Measurements from ENCODE around the gene PARM1. TPM values are rescaled to one million over a fixed set of nuclear protein-coding genes. Genes with fewer than 3 reads are reported as not detected.
A peak's percentile ranks its signal among the peaks of the same experiment; 100 is the strongest.

Gene PARM1
- total and polyA plus RNA-seq, 2 donors (not counting 1 experiment from before 2014, with no cell fraction given): 0.30 to 2.0 TPM

DNA sequence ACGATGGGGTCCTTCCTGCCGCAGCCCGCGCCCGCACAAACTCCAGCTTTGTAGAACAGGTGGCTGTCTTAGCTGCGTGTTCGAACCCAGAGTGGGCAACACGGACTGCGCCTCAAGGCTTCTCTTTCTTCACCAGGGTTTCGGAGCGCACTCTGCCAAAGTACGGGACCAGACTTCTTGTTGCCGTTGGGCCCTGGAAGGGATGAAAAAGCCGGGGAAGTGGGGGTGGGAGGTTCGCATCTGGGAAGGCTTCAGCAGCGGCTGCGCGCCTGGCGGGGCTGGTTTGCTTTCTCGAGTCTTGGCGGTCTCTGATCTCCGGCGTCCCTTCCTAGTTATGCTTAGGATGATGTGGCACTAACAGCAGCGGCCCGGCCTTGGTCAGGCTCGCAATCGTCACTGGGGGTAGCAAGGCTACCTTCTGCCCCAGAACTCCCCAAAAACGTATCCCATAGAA lies 673 bp downstream of the PARM1 start:
- no peaks in the 10 kb centered on the region for H4K20me1 ChIP-seq (ENCODE audit: control insufficient read depth, extremely low read depth, insufficient read depth, low read length)
- peak overlapping the region; percentile 47 to 57 (median 51) for H3K4me3 ChIP-seq (replicated peaks in 1 of 4; ENCODE audit: control extremely low read depth in 1 of 4, insufficient read depth in 1 of 4, low read depth in 3 of 4, low read length in 4 of 4)
- H2AFZ ChIP-seq (ENCODE audit: low read length): no peak overlapping the region
- H3K36me3 ChIP-seq (ENCODE audit: control insufficient read depth, insufficient read depth, low read length): no peaks in the 10 kb centered on the region
- peak; percentile 0 to 6 for DNase-seq (ENCODE audit: low read depth in 2 of 2)
- no peak overlapping the region for H3K27ac ChIP-seq (ENCODE audit: insufficient read depth, low read length)
- H3K27me3 ChIP-seq (ENCODE audit: control insufficient read depth, insufficient read depth, low read length): peaks cover 9% of the 10 kb centered on the region
- no peaks in the 10 kb centered on the region for H3K79me2 ChIP-seq (ENCODE audit: control insufficient read depth, insufficient read depth, low read length)
- peak overlapping the region; percentile 74 for H3K4me2 ChIP-seq (ENCODE audit: extremely low read depth, insufficient read depth, low read length)
- no peaks in the 10 kb centered on the region for H3K9me3 ChIP-seq (ENCODE audit: control insufficient read depth, insufficient read depth, low read depth, low read length)
- peaks cover 4% of the 10 kb centered on the region for H3K4me1 ChIP-seq (ENCODE audit: control insufficient read depth, extremely low read depth, insufficient read depth, low read length)
- no peak for TF ChIP-seq EZH2 (IDR thresholded peaks at IDR 0.05; ENCODE audit: low read length, missing control alignments)
- TF ChIP-seq, protein P1, sequence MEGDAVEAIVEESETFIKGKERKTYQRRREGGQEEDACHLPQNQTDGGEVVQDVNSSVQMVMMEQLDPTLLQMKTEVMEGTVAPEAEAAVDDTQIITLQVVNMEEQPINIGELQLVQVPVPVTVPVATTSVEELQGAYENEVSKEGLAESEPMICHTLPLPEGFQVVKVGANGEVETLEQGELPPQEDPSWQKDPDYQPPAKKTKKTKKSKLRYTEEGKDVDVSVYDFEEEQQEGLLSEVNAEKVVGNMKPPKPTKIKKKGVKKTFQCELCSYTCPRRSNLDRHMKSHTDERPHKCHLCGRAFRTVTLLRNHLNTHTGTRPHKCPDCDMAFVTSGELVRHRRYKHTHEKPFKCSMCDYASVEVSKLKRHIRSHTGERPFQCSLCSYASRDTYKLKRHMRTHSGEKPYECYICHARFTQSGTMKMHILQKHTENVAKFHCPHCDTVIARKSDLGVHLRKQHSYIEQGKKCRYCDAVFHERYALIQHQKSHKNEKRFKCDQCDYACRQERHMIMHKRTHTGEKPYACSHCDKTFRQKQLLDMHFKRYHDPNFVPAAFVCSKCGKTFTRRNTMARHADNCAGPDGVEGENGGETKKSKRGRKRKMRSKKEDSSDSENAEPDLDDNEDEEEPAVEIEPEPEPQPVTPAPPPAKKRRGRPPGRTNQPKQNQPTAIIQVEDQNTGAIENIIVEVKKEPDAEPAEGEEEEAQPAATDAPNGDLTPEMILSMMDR (conservative IDR thresholded peaks at IDR 0.05 in 1 of 2, IDR thresholded peaks at IDR 0.05 in 1 of 2; ENCODE audit: low read depth in 1 of 2, low read length in 2 of 2): no peak
- no peak overlapping the region for H3K9ac ChIP-seq (ENCODE audit: insufficient read depth, low read length)

DNA sequence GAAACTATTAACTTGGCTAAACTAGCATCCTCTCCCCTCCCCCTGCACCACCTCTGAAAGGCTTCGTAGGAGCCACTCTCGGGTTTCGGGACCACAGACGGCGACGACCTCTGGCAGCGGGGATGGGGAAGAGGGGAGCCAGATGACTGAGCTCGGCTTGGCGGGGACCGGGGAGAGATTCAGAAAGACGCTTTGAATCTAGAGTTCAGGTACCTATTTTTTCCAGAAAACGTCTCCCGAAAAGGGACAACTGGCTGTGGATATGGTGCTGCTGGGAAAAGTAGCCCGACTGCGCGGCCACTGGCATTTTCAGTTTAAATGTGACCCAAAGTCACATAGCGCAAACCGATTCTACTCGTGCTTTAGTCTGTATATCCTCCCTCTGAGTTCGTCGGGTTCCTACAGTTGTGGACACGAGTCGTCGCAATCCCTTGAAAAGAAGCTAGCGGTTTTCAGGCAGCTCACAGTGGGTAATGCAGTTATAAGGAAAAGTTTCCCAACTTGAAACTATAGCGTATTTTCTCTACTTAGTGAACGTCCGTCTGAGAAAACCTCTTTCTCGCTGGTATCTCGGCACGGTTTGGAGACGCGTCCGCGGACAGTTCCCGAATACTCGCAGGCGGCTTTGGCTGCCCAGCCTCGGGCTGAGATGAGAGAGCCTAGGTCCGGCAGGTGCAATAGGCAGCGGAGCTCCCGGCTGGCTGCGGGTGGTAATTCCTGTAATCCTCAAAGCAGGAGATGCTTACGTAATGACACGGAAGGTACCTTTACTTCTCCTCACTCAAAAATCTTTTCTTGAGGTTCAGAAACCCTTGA lies 1.3 kb downstream of the PARM1 start:
- H3K9me3 ChIP-seq (ENCODE audit: control insufficient read depth, insufficient read depth, low read depth, low read length): no peaks in the 10 kb centered on the region
- TF ChIP-seq EZH2 (IDR thresholded peaks at IDR 0.05; ENCODE audit: low read length, missing control alignments): peak; percentile 64
- TF ChIP-seq, protein P1 (conservative IDR thresholded peaks at IDR 0.05 in 1 of 2, IDR thresholded peaks at IDR 0.05 in 1 of 2; ENCODE audit: low read depth in 1 of 2, low read length in 2 of 2): no peak
- H3K36me3 ChIP-seq (ENCODE audit: control insufficient read depth, insufficient read depth, low read length): no peaks in the 10 kb centered on the region
- H3K4me2 ChIP-seq (ENCODE audit: extremely low read depth, insufficient read depth, low read length): peak overlapping the region; percentile 74
- peak overlapping the region; percentile 18 to 57 (median 36) for H3K4me3 ChIP-seq (replicated peaks in 1 of 4; ENCODE audit: control extremely low read depth in 1 of 4, insufficient read depth in 1 of 4, low read depth in 3 of 4, low read length in 4 of 4)
- peaks cover 4% of the 10 kb centered on the region for H3K4me1 ChIP-seq (ENCODE audit: control insufficient read depth, extremely low read depth, insufficient read depth, low read length)
- H3K9ac ChIP-seq (ENCODE audit: insufficient read depth, low read length): no peak overlapping the region
- peaks cover 9% of the 10 kb centered on the region for H3K27me3 ChIP-seq (ENCODE audit: control insufficient read depth, insufficient read depth, low read length)
- H4K20me1 ChIP-seq (ENCODE audit: control insufficient read depth, extremely low read depth, insufficient read depth, low read length): no peaks in the 10 kb centered on the region
- H3K79me2 ChIP-seq (ENCODE audit: control insufficient read depth, insufficient read depth, low read length): no peaks in the 10 kb centered on the region
- DNase-seq (ENCODE audit: low read depth in 2 of 2): peak; percentile 26 to 47
- no peak overlapping the region for H3K27ac ChIP-seq (ENCODE audit: insufficient read depth, low read length)
- peak overlapping the region; percentile 2 for H2AFZ ChIP-seq (ENCODE audit: low read length)

DNA sequence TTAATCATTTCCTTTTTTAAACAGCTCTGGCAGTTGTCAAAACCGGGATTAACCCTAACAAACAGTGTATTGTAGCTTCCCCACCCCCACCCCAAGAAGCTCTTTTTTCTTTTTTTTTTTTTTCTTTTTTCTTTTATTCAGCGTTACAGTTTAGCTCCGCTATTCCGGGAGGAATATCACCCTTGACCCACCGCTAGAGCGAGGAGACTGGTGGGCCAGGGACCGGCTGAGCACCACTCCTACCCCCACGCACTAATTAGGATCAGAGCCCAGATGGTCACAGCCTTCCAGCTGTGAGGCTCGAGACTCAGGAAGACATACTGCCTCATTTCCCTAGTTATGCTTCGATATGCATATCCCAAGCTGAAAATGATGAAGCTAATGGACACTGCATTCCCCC lies 2.0 kb downstream of the PARM1 start:
- DNase-seq (ENCODE audit: low read depth in 2 of 2): no peak
- Histone ChIP-seq H3K36me3 (ENCODE audit: control insufficient read depth, insufficient read depth, low read length) (no peaks in the 10 kb centered on the region), H3K9me3 (ENCODE audit: control insufficient read depth, insufficient read depth, low read depth, low read length) (no peaks in the 10 kb centered on the region), H3K27ac (ENCODE audit: insufficient read depth, low read length) (no peak overlapping the region), H3K4me3 (replicated peaks in 1 of 4; ENCODE audit: control extremely low read depth in 1 of 4, insufficient read depth in 1 of 4, low read depth in 3 of 4, low read length in 4 of 4) (peak overlapping the region in 1 of 4 experiments; percentile 52), H2AFZ (ENCODE audit: low read length) (no peak overlapping the region), H3K27me3 (ENCODE audit: control insufficient read depth, insufficient read depth, low read length) (peaks cover 9% of the 10 kb centered on the region), H3K9ac (ENCODE audit: insufficient read depth, low read length) (no peak overlapping the region), H3K4me2 (ENCODE audit: extremely low read depth, insufficient read depth, low read length) (peak overlapping the region; percentile 74), H3K4me1 (ENCODE audit: control insufficient read depth, extremely low read depth, insufficient read depth, low read length) (peaks cover 4% of the 10 kb centered on the region), H4K20me1 (ENCODE audit: control insufficient read depth, extremely low read depth, insufficient read depth, low read length) (no peaks in the 10 kb centered on the region), H3K79me2 (ENCODE audit: control insufficient read depth, insufficient read depth, low read length) (no peaks in the 10 kb centered on the region)
- TF ChIP-seq, protein P1 (conservative IDR thresholded peaks at IDR 0.05 in 1 of 2, IDR thresholded peaks at IDR 0.05 in 1 of 2; ENCODE audit: low read depth in 1 of 2, low read length in 2 of 2): no peak
- TF ChIP-seq EZH2 (IDR thresholded peaks at IDR 0.05; ENCODE audit: low read length, missing control alignments): no peak
